NT2/D1 (cell line): ENCODE measurements around the gene FBXW11.

Source experiments
- DNase-seq: peaks from one replicate; pipeline ENCODE4 v3.0.0-alpha.2; 2011; ENCODE audit warnings: low read depth, low spot score
- H3K27me3 ChIP-seq: 2 replicates; pipeline ENCODE4 v1.6.0; 2011; ENCODE audit warnings: mild to moderate bottlenecking; ENCODE audit not compliant: insufficient read length, insufficient read depth
- H3K36me3 ChIP-seq: 2 replicates; pipeline ENCODE4 v1.6.1; 2011; ENCODE audit warnings: mild to moderate bottlenecking, low read length, mixed read lengths; ENCODE audit not compliant: insufficient read depth, insufficient read length
- H3K4me1 ChIP-seq: 2 replicates; pipeline ENCODE4 v1.5.1; 2011; ENCODE audit not compliant: insufficient read depth, insufficient read length
- H3K4me3 ChIP-seq: 2 replicates; pipeline ENCODE4 v1.5.1; 2011; ENCODE audit warnings: low read depth; ENCODE audit not compliant: insufficient read length
- H3K9ac ChIP-seq: 2 replicates; pipeline ENCODE4 v1.6.0; 2011; ENCODE audit warnings: low read depth; ENCODE audit not compliant: insufficient read length
- H3K9me3 ChIP-seq: 2 replicates; pipeline ENCODE4 v1.5.1; 2011; ENCODE audit warnings: mild to moderate bottlenecking, low read length; ENCODE audit not compliant: insufficient read depth
- SUZ12 ChIP-seq: IDR thresholded peaks from 2 replicates; pipeline ENCODE4 v1.6.1; 2011; ENCODE audit not compliant: insufficient read length, insufficient read depth; ENCODE audit errors: extremely low read depth
- YY1 ChIP-seq: IDR thresholded peaks from 2 replicates; pipeline ENCODE4 v1.6.1; 2011; ENCODE audit not compliant: insufficient read length, insufficient read depth
- ZNF274 ChIP-seq: IDR thresholded peaks from 2 replicates; pipeline ENCODE4 v1.6.1; 2011; ENCODE audit warnings: mild to moderate bottlenecking, low read depth, low read length

The FBXW11 gene

DNA sequence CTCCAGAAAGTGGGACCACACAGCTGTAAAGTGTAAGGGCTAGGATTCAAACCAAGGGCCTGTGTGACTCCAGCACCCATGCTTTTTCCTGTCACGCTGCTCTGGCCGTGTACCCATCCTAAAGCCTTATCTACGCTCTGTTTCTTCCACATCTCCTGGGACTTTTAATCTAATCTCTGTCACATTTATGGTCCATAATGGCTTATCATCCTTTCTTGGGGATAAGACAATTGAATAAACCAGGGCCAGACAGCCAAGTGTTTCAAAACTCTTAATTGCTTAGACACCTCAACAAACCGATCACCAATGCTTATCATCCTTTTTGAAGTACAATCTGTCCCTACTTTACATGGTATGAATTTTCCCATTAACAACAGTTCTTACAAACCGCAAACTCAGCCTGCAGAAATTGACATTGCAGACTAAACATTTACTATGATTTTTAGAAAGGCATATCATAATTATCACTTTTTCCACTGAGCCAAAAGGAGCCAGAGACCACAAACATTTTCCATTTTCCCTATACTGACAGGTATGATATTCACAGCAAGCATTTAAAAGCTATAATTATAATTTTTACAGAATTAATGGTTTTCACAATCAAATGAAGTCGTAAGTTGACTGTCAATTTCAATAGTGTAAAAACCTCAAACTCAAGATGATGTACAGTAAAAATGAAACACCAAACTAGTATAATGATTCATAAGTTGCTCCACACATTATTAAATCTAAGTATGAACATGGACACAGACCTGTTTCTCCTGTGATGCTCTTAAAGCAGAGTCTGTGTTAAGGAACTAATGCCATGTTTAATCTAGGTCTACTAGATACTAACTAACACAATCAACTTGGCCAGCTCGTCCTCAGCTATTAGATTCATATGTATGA is 99.5 kb downstream of the FBXW11 start:
- DNase-seq = no peak
- TF ChIP-seq SUZ12 = no peak
- no peak for TF ChIP-seq YY1
- no peak for TF ChIP-seq ZNF274
- Histone ChIP-seq H3K9me3 (no peaks in the 10 kb centered on the region), H3K4me3 (no peak overlapping the region), H3K36me3 (peaks cover 10% of the 10 kb centered on the region), H3K9ac (no peak overlapping the region), H3K27me3 (no peaks in the 10 kb centered on the region), H3K4me1 (peaks cover 4% of the 10 kb centered on the region)

DNA sequence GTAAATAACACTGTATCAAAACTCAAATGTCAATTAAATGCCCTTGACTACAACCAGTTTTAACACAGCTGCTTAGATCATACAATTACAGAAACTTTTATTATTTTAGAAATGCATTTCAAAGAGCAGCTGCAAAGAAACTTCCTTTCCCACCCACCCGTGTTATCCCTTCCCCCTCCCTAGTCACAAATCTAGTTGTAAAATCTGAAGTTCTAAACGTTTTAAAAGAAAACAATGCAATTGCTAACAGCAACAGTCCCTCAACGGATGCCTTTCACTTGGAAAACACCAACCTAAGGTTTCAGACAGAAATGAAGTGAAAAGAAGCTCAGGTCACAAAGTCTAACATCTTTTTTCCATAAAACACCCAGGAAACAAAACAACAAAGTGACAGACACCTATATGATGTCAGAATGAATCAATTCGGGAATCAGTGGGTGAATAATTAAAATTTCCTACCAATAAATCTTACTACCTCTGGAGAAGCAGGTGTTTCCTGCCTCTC is 100.3 kb downstream of the FBXW11 start:
- Histone ChIP-seq H3K9me3 (no peaks in the 10 kb centered on the region), H3K4me1 (peaks cover 4% of the 10 kb centered on the region), H3K9ac (no peak overlapping the region), H3K36me3 (peaks cover 10% of the 10 kb centered on the region), H3K4me3 (no peak overlapping the region), H3K27me3 (no peaks in the 10 kb centered on the region)
- no peak for DNase-seq
- TF ChIP-seq YY1 (no peak), ZNF274 (no peak), SUZ12 (no peak)

DNA sequence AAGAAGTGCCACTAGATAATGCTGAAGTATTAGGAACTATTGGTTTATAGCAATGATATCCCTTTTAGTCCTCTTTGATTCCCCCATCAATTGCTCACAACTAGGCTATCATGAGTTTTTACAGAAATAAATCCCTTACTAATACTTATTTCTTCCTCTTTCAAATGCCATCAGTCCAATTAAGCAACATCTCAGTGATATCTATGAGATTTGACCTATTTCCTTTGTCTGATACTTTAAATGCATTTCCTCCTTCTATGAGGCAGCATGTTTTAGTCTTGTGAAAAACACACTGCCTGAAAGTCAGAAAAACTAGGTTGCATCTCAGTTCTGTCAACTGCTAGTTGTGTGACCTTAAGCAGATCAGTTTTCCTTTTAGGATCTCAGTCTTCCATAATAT is 101.6 kb downstream of the FBXW11 start:
- DNase-seq = no peak
- H3K4me1 ChIP-seq = peaks cover 4% of the 10 kb centered on the region
- no peak for TF ChIP-seq ZNF274
- no peak for TF ChIP-seq YY1
- TF ChIP-seq SUZ12 = no peak

DNA sequence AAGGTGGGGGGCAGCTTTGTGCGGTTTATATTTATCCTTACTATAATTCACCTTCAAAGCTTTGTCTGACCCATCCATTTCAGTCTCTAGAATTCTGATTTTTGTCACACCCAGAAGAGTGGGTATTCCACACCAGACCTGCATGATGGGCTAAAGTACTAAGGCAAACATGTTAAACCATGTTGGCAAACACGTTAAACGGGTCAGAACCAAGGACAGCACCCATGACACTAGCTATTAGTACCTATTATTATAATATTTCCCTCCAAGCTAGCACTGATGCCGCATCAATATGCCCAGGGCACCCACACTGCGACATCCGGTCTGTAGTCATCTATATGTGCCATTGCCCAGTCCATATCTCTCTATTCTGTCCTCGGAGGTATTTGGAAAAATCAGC is 104.7 kb downstream of the FBXW11 start:
- Histone ChIP-seq H3K4me1 (peaks cover 3% of the 10 kb centered on the region), H3K4me3 (no peak overlapping the region), H3K9me3 (no peaks in the 10 kb centered on the region), H3K27me3 (no peaks in the 10 kb centered on the region), H3K9ac (no peak overlapping the region), H3K36me3 (peaks cover 11% of the 10 kb centered on the region)
- DNase-seq = no peak
- TF ChIP-seq ZNF274 (no peak), YY1 (no peak), SUZ12 (no peak)

More for the DNA sequence above, 101.6 kb downstream of the FBXW11 start:
- Histone ChIP-seq H3K36me3 (peaks cover 4% of the 10 kb centered on the region), H3K9me3 (no peaks in the 10 kb centered on the region), H3K27me3 (no peaks in the 10 kb centered on the region), H3K9ac (no peak overlapping the region), H3K4me3 (no peak overlapping the region)

DNA sequence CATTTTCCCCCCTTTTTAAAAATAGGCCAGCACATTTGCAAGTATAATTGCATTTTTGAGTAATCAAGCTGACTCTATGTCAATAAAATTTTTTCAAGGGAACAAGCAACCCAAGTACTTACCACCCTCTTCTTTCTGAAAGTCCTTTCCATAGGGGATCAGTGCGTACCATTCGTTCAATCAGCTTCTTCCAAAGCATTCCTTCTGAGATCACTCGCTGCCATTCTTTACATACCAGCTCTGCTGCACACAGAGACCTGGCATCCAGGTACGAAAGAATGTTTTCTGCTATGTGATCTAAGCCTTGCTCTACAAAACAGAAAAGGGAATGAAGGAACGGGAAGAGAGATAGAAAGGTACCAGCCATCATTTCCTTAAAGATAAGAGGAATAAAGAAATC is 106.6 kb downstream of the FBXW11 start:
- TF ChIP-seq SUZ12 (no peak), YY1 (no peak), ZNF274 (no peak)
- Histone ChIP-seq H3K9me3 (no peaks in the 10 kb centered on the region), H3K4me3 (no peak overlapping the region), H3K27me3 (no peaks in the 10 kb centered on the region), H3K36me3 (peaks cover 23% of the 10 kb centered on the region), H3K9ac (no peak overlapping the region), H3K4me1 (no peaks in the 10 kb centered on the region)
- no peak for DNase-seq

DNA sequence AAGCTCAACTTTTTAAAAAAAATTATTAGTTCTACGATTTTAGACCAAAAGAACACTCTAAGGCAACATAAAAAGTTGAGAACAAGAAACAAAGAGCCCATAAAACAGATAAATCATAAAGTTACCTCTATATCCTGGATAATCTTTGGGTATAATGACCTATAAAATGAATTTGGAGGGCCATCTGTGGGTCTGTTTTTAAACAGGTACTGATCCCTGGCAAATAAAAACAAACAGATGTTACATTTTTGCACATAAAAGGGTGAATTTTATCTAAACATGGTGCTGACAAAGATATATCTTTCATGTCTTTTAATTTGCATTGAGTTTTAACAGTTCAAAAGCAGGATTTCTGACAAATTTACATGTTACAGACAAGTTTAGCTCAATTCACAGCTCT is 107.6 kb downstream of the FBXW11 start:
- DNase-seq = no peak
- Histone ChIP-seq H3K4me1 (no peaks in the 10 kb centered on the region), H3K4me3 (no peak overlapping the region), H3K27me3 (no peaks in the 10 kb centered on the region), H3K9me3 (no peaks in the 10 kb centered on the region), H3K9ac (no peak overlapping the region), H3K36me3 (peaks cover 27% of the 10 kb centered on the region)
- TF ChIP-seq YY1 (no peak), SUZ12 (no peak), ZNF274 (no peak)

DNA sequence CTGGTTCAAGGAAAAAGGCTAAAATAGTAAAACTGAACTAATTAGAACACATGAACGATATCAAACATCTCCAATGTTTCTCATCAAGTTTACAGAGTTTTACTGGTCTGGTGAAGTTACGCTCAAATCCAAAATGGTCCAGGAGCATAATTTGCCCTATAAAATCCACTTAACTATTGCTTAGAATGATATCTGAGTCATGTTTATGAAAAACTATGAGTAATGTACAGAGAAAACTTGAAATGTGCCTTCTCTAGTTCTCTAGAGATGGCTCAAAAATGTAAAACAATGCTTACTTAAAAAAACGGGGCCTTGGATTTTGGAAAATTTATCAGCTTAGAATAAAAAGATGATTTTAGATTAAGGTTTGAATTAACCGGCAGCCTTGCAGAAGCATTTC is 108.1 kb downstream of the FBXW11 start:
- TF ChIP-seq YY1 (no peak), ZNF274 (no peak), SUZ12 (no peak)
- Histone ChIP-seq H3K4me3 (no peak overlapping the region), H3K4me1 (no peaks in the 10 kb centered on the region), H3K9me3 (no peaks in the 10 kb centered on the region), H3K9ac (no peak overlapping the region), H3K36me3 (peaks cover 27% of the 10 kb centered on the region), H3K27me3 (no peaks in the 10 kb centered on the region)
- DNase-seq = no peak
